ENCODE results near the gene SNX6. TPM values are rescaled to one million over a fixed set of nuclear protein-coding genes. Genes with fewer than 3 reads are reported as not detected.

The SNX6 gene
- total and polyA plus RNA-seq, 9 of the 15 experiments (the other 6 are each of a cell fraction or from before 2014, with no cell fraction given) = 34.6 to 111 (median 57.5) TPM

GRCh38 chr14:34539407-34540180 is 90.4 kb downstream of the SNX6 start, which contains the start of gene EAPP (continued):
- TF ChIP-seq POLR3A (IDR thresholded peaks at IDR 0.05; ENCODE audit: borderline replicate concordance, extremely low read depth, insufficient read depth, insufficient read length) (no peak), POU5F1 (IDR thresholded peaks at IDR 0.05; ENCODE audit: borderline replicate concordance, low read depth, low read length, partially characterized antibody) (no peak), NCOA4 (IDR thresholded peaks at IDR 0.05; ENCODE audit: partially characterized antibody) (no peak), ZSCAN29 (IDR thresholded peaks at IDR 0.05) (no peak), PHB (CRISPR knock-in tag; IDR thresholded peaks at IDR 0.05) (no peak), NCOA6 (IDR thresholded peaks at IDR 0.05) (no peak), PCBP1 (IDR thresholded peaks at IDR 0.05; ENCODE audit: low read depth, low read length, poor library complexity, severe bottlenecking) (no peak), PATZ1 (CRISPR knock-in tag; IDR thresholded peaks at IDR 0.05; ENCODE audit: borderline replicate concordance) (no peak), RBFOX2 (IDR thresholded peaks at IDR 0.05; ENCODE audit: low read depth, low read length) (peak; percentile 92), NR2C1 (IDR thresholded peaks at IDR 0.05) (no peak), NR2C1 (tag; IDR thresholded peaks at IDR 0.05) (no peak), U2AF2 (optimal IDR thresholded peaks at IDR 0.05; ENCODE audit: low read depth, low read length) (no peak), PHF20 (IDR thresholded peaks at IDR 0.05; ENCODE audit: partially characterized antibody) (peak; percentile 79), HMBOX1 (IDR thresholded peaks at IDR 0.05) (no peak), SMAD1 (IDR thresholded peaks at IDR 0.05; ENCODE audit: low read depth, low read length, partially characterized antibody) (peak; percentile 28), RBM34 (IDR thresholded peaks at IDR 0.05; ENCODE audit: borderline replicate concordance, insufficient read depth, low read length) (no peak), CREB5 (CRISPR knock-in tag; IDR thresholded peaks at IDR 0.05) (no peak), DIDO1 (tag; IDR thresholded peaks at IDR 0.05; ENCODE audit: low read depth) (no peak), CREB3 (tag; conservative IDR thresholded peaks at IDR 0.05; ENCODE audit: low read depth) (no peak), CBFB (CRISPR knock-in tag; IDR thresholded peaks at IDR 0.05) (no peak), XRCC5 (IDR thresholded peaks at IDR 0.05; ENCODE audit: low read depth, low read length) (no peak)

Data from K562 (cell line).